Amniotic stem cell (primary cell): ENCODE measurements around the gene ATP10B.

Experiments used
- DNase-seq: peaks from one replicate; lab custom pipeline; 2025; lab: John Stamatoyannopoulos, UW

Gene ATP10B

GRCh38 chr5:160548949-160549645 is 302.9 kb downstream of the ATP10B start:
- no peak for DNase-seq

DNA sequence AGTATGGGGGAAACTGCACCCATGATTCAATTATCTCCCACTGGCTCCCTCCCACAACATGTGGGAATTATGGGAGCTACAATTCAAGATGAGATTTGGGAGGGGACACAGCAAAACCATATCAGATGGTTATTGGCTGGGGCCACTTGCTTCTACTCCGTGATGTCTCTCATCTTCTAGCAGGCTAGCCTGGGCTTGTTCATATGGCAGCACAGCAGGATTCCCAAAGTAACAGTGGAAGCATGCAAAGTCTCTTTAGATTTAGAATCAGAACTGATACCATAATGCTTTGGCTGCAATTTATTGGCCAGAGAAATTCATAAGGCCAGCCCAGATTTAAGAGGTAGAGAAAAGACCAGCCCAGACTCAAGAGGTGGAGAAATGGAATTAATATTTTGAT is 304.1 kb downstream of the ATP10B start:
- DNase-seq = no peak

DNA sequence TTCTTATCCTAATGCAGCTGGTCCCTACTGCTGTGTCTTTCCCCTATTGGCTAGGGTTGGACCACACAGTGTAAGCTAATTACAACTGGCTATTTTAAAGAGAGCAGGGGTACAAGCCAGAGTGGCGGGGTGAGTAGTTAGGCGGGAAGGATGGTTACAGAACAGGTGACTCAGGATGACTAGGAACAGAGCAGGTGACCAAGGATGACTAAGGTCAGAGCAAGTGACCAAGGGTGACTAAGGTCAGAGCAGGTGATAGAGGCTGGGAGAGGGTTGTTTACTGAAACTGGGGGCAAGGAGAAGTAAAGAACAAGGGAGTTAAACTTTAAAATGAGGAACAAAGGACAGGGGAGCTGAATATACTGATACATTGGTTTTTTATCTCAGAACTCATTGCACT is 304.9 kb downstream of the ATP10B start:
- no peak for DNase-seq

- no peak for DNase-seq
Observed at GRCh38 chr5:160545832-160546231, 306.2 kb downstream of the ATP10B start.

DNA sequence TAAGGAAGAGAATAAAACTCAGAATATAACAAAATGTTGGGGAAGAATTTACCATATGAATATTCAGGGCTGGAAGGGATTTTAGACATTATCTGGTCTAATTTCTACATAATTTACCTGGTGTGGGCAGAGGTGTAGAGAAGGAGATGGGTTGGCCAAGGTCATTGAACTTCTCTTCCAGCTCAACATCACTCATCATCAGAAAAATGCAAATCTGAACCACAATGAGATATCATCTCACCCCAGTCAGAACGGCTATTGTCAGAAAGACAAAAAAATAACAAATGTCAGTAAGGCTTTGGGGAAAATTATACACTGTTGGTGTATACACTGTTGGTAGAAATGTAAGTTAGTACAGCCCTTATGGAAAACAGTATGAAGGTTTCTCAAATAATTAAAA is 308.6 kb downstream of the ATP10B start:
- DNase-seq = no peak

- no peak for DNase-seq
Observed at GRCh38 chr5:160542840-160543239, 309.2 kb downstream of the ATP10B start.

GRCh38 chr5:160542281-160542680 is 309.7 kb downstream of the ATP10B start:
- no peak for DNase-seq

GRCh38 chr5:160539431-160539830 is 312.6 kb downstream of the ATP10B start:
- no peak for DNase-seq

DNA sequence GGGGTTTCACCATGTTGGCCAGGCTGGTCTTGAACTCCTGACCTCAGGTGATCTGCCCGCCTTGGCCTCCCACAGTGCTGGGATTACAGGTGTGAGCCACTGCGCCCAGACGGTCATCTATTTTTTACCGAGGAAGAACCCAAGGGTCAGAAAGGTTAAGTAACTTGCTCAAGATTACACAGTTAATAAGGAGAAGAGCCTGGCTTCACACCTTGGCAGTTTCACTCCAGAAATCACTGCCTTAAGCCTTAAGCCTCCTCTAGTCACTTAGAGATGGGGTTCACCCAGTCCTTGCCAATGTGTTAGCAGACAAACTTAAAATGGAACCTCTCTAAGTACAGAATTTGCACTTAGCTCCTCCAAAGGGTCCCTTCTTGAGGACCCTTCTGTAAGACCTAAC is 314.1 kb downstream of the ATP10B start:
- no peak for DNase-seq

DNA sequence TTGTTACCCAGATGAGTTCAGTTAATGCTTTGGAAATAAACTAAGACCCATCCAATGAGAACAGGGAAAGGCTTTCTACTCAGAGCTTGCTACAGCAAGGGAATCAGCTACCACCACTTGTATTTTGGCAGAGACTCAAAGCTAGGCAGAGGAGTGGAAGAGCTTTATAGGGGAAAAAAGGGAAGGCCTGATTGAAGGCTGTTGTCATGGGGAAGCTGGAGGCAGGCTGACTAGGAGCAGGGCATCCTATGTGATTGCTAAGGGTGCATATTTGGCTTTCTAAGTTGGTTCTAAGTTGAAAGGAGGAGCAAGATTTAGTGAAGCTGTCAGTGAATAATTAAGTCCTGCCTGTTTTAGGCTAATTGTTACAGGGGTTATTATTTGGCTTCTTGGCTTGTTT is 314.9 kb downstream of the ATP10B start:
- no peak for DNase-seq

- DNase-seq = no peak
Observed at GRCh38 chr5:160534914-160535313, 317.1 kb downstream of the ATP10B start.

DNA sequence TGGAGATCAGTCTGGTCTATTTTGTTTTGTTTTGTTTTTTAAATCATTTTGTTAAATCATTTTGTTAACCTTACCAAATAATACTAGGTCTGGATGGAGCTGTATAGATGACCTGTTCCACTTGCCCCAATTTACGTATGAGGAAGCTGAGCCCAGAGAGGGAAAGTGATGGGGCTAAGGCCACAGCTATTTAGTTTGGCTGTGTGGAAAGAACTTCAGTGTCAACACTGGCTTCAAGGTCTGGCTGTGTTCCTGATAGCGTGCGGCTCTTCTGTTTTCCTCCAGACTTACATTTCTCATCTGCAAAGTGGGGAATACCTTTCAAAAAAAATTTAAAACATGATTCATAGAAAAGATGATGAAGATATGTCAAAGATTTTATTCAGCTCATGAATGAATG is 317.9 kb downstream of the ATP10B start:
- DNase-seq = no peak

DNA sequence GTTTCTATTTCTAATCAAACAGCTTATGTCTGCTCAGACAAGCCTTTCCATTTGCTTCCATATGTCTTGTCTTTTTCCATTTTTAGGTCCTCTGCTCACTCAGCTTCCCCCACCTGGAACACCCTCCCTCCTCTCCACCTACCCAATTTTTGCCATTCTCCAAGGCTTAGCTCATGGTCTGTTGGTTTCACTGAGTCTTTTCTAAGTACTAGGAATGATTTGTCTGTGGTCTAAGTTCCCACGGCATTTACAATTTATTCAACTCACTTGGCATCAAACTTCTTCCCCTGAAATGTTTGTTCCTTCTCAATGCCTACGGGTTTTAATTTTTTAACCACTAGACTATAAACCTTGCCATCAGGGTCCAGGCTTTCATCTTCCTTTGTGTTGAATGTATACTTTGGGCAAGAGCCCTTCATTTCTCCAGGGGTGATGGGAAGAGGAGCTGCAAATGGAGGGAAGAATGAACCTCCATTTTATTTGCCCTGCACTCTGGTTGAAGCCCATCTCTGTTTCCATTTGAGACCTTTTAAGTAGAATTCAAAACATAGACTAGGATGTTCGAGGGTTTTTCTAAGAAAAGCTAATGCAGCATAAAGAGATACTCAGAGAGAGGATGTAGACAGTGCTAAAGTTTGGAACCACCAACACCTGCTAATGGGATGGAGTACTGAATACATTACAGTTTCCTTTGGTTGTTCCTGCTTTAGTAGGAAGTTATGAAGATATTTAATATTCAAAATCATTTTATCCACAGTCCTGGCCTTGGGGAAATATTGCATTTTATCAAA is 326.3 kb downstream of the ATP10B start:
- no peak for DNase-seq

DNA sequence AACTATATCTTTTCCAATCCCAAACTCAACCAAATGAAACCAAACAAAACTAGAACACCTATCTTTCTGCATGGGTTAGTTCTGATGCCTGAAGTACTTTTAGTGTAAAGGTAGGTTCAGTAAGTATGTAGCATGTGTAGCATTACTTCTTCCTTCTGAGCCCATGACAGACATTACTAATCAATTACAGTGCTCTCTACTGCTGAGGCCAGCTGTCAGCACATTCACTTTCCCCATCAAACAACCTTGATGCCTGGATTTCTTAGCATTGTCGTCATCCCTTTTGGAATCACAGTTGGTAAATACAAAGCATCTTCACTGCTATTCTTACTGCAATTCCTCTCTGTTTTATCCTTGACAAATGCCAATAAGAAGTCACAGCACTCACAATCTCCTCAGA is 327.2 kb downstream of the ATP10B start:
- DNase-seq = no peak

DNA sequence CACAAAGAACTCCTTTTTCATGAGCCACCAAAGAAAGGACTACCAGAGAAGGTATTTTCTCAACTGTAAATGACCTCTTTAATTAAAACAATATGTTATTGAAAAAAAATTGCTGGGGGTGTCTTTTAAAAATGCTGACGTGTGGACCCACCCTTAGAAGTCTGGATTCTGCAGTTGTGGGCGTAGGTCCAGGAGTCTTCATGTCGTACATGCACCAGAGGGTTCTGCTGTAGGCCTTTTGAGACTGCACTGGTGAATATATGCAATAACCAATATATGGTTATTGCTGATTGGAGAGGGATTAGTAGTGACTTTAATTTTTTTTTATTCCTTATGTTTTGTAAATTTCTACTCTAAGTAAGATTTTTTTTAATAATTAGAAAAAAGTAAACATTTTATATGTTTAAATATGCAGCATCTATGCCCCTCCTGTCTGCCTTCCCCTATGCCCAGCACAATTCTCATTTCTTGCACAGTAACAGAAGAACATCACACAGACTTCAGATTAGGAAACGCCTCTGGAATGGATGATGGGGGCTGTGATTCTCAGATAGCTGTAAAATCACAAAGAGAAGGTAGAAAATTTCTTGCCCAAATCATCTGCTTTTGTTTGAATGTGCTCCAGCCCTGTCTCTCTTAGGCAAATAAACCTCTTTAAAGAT is 328.4 kb downstream of the ATP10B start:
- DNase-seq = no peak

- no peak for DNase-seq
Observed at GRCh38 chr5:160521392-160521663, 330.7 kb downstream of the ATP10B start.

- no peak for DNase-seq
Observed at GRCh38 chr5:160520609-160521391, 331.2 kb downstream of the ATP10B start.

- DNase-seq = no peak
Observed at GRCh38 chr5:160516696-160517530, 335.1 kb downstream of the ATP10B start.

DNA sequence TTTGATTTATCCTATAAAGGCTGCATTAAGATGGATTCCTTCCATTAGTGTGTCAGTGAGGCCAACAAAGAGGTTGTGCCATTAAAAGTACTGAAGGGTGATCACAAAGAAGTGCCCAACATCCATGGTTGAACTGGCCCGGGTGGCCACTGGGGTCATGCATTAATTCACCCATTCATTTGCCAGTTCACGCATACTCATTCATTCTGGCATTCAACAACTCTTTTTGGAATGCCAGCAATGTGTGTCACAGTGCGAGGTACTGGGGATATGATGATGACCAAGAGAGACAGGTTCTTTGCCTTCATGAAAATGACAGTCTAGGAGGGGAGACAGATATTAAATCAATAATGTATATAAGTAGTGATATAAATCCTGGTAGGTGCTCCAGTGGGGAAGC is 337.1 kb downstream of the ATP10B start:
- DNase-seq = no peak

- no peak for DNase-seq
Observed at GRCh38 chr5:160514191-160514590, 337.8 kb downstream of the ATP10B start.

DNA sequence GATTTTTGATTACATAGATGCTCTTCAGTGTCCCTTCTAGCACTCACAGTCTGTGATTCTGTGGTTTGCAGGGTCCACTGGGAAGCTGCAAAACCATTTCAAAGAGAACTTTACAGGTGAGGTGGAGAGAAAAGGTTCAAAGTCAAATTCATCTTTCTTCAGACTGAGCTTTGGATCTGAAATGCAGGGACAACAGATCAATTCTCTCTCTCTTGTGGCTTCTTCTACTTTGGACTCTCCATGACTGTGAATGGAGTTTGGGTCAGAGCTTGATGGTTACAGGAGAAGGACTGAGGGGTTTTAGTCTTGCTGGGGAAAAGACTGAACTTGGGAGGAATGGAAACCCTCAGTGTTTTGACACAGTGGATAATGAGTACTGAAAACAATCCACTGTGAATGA is 338.5 kb downstream of the ATP10B start:
- DNase-seq = no peak
